H9 (cell line): ENCODE measurements around the gene TYSND1. TPM values are rescaled to one million over a fixed set of nuclear protein-coding genes. Genes with fewer than 3 reads are reported as not detected.

Experiments used
- DNase-seq: peaks from one replicate; pipeline ENCODE4 v3.0.0-alpha.2; 2017
- H2AFZ ChIP-seq: one replicate; pipeline ENCODE4 v1.6.1; 2013; ENCODE audit warnings: mild to moderate bottlenecking, low read length, control low read depth, moderate library complexity
- H2AK5ac ChIP-seq: 2 replicates; pipeline ENCODE4 v1.6.1; 2013; ENCODE audit warnings: low read length, control low read depth, mixed read lengths; ENCODE audit not compliant: insufficient read length
- H2BK120ac ChIP-seq: one replicate; pipeline ENCODE4 v1.6.1; 2013; ENCODE audit warnings: low read depth, mild to moderate bottlenecking, low read length, control low read depth, inconsistent platforms; ENCODE audit not compliant: poor library complexity, severe bottlenecking
- H2BK12ac ChIP-seq: 2 replicates; pipeline ENCODE4 v1.6.1; 2013; ENCODE audit warnings: low read length, control low read depth, mixed read lengths, low read depth; ENCODE audit not compliant: insufficient read length
- H2BK15ac ChIP-seq: 2 replicates; pipeline ENCODE4 v1.6.1; 2013; ENCODE audit warnings: low read depth, low read length, control low read depth
- H2BK20ac ChIP-seq: one replicate; pipeline ENCODE4 v1.6.1; 2013; ENCODE audit warnings: low read depth, mild to moderate bottlenecking, low read length, control low read depth, inconsistent platforms; ENCODE audit not compliant: poor library complexity, severe bottlenecking
- H2BK5ac ChIP-seq: 2 replicates; pipeline ENCODE4 v1.6.1; 2013; ENCODE audit warnings: low read length, control low read depth, mixed read lengths; ENCODE audit not compliant: insufficient read length
- H3K14ac ChIP-seq: 2 replicates; pipeline ENCODE4 v1.6.1; 2013; ENCODE audit warnings: low read length, control low read depth; ENCODE audit not compliant: insufficient read depth
- H3K18ac ChIP-seq: 2 replicates; pipeline ENCODE4 v1.6.1; 2013; ENCODE audit warnings: low read depth, mild to moderate bottlenecking, mixed read lengths, low read length, control low read depth; ENCODE audit not compliant: insufficient read length
- H3K23ac ChIP-seq: 2 replicates; pipeline ENCODE4 v1.6.1; 2013; ENCODE audit warnings: low read length, control low read depth, mixed read lengths, low read depth; ENCODE audit not compliant: insufficient read length
- H3K23me2 ChIP-seq: 2 replicates; pipeline ENCODE4 v1.6.1; 2013; ENCODE audit warnings: low read depth, mild to moderate bottlenecking, mixed read lengths, low read length, control low read depth; ENCODE audit not compliant: insufficient read length, poor library complexity, severe bottlenecking
- H3K27ac ChIP-seq: 2 replicates; pipeline ENCODE4 v1.5.1; 2013; ENCODE audit warnings: low read length, control low read depth, mixed read lengths, low read depth; ENCODE audit not compliant: insufficient read length
- H3K27me3 ChIP-seq: 2 replicates; pipeline ENCODE4 v1.6.1; 2013; ENCODE audit warnings: low read length, control low read depth, inconsistent platforms; ENCODE audit not compliant: insufficient read depth
- H3K4ac ChIP-seq: 2 replicates; pipeline ENCODE4 v1.6.1; 2013; ENCODE audit warnings: low read depth, mild to moderate bottlenecking, control low read depth, inconsistent platforms, low read length, moderate library complexity
- H3K4me1 ChIP-seq: 2 replicates; pipeline ENCODE4 v1.6.1; 2013; ENCODE audit warnings: low read length, control low read depth, inconsistent platforms; ENCODE audit not compliant: insufficient read depth
- H3K4me2 ChIP-seq: 2 replicates; pipeline ENCODE4 v1.6.1; 2013; ENCODE audit warnings: low read length, control low read depth, mixed read lengths; ENCODE audit not compliant: insufficient read length, insufficient read depth
- H3K56ac ChIP-seq: 2 replicates; pipeline ENCODE4 v1.6.1; 2013; ENCODE audit warnings: low read depth, mild to moderate bottlenecking, mixed read lengths, low read length, control low read depth; ENCODE audit not compliant: insufficient read length
- H3K79me1 ChIP-seq: 2 replicates; pipeline ENCODE4 v1.6.1; 2013; ENCODE audit warnings: low read depth, mild to moderate bottlenecking, moderate library complexity, low read length, control low read depth, inconsistent platforms; ENCODE audit not compliant: insufficient read depth, poor library complexity, severe bottlenecking
- H3K79me2 ChIP-seq: 2 replicates; pipeline ENCODE4 v1.6.1; 2013; ENCODE audit warnings: low read length, control low read depth, inconsistent platforms; ENCODE audit not compliant: insufficient read depth
- H3K9ac ChIP-seq: 2 replicates; pipeline ENCODE4 v1.6.1; 2013; ENCODE audit warnings: low read length, control low read depth, mixed read lengths; ENCODE audit not compliant: insufficient read length; ENCODE audit errors: extremely low read depth
- H3K9me3 ChIP-seq: one replicate; pipeline ENCODE4 v1.6.1; 2013; ENCODE audit warnings: low read depth, low read length, inconsistent platforms; ENCODE audit not compliant: control insufficient read depth
- H3T11ph ChIP-seq: one replicate; pipeline ENCODE4 v1.6.1; 2013; ENCODE audit warnings: mild to moderate bottlenecking, low read length, control low read depth, inconsistent platforms
- H4K20me1 ChIP-seq: one replicate; pipeline ENCODE4 v1.6.1; 2013; ENCODE audit not compliant: control insufficient read depth, insufficient read length, insufficient read depth
- H4K5ac ChIP-seq: 2 replicates; pipeline ENCODE4 v1.6.1; 2013; ENCODE audit warnings: low read depth, mild to moderate bottlenecking, mixed read lengths, low read length, control low read depth; ENCODE audit not compliant: insufficient read length
- H4K8ac ChIP-seq: replicated peaks from 2 replicates; pipeline ENCODE4 v1.6.1; 2013; ENCODE audit warnings: low read length, control low read depth, mixed read lengths, low read depth; ENCODE audit not compliant: insufficient read length
- H4K91ac ChIP-seq: 2 replicates; pipeline ENCODE4 v1.6.1; 2013; ENCODE audit warnings: low read depth, mild to moderate bottlenecking, moderate library complexity, mixed read lengths, low read length, control low read depth; ENCODE audit not compliant: insufficient read length
- H3K27ac Mint-ChIP-seq, 3 experiments: 2 replicates in 2 of 3; 3 replicates in 1 of 3; pipeline ENCODE4 v1.8.0; 2020 to 2021; ENCODE audit warnings: mixed read lengths in 3 of 3, mild to moderate bottlenecking in 1 of 3, moderate library complexity in 1 of 3
- H3K27me3 Mint-ChIP-seq: 2 replicates; pipeline ENCODE4 v1.8.0; 2021; ENCODE audit warnings: low read depth, mild to moderate bottlenecking, moderate library complexity, mixed read lengths
- H3K36me3 Mint-ChIP-seq, 3 experiments: 2 replicates in 2 of 3; 3 replicates in 1 of 3; pipeline ENCODE4 v1.8.0; 2020 to 2021; ENCODE audit warnings: low read depth in 3 of 3, mixed read lengths in 3 of 3; ENCODE audit not compliant: insufficient read depth in 1 of 3
- H3K4me1 Mint-ChIP-seq, 2 experiments: 2 replicates each; pipeline ENCODE4 v1.8.0; 2020; ENCODE audit warnings: mixed read lengths in 2 of 2
- H3K4me3 Mint-ChIP-seq, 2 experiments: 2 replicates in 1 of 2; 3 replicates in 1 of 2; pipeline ENCODE4 v1.8.0; 2020 to 2021; ENCODE audit warnings: mild to moderate bottlenecking in 2 of 2, mixed read lengths in 2 of 2, moderate library complexity in 1 of 2
- H3K9me3 Mint-ChIP-seq, 2 experiments: 2 replicates in 1 of 2; 3 replicates in 1 of 2; pipeline ENCODE4 v1.8.0; 2020; ENCODE audit warnings: mild to moderate bottlenecking in 2 of 2, mixed read lengths in 2 of 2, moderate library complexity in 1 of 2
- WGBS: extraction: QIAGEN DNeasy Blood & Tissue Kit; methylation state at CpG from one replicate; pipeline ENCODE4 v1.1.7; 2013; ENCODE audit warnings: missing lambda C conversion rate, low lambda C conversion rate, mixed read lengths; ENCODE audit not compliant: insufficient read length; ENCODE audit errors: extremely low coverage; 5-methylcytosine and 5-hydroxymethylcytosine counted together
- total RNA-seq: library from RNA; stranded (reverse); gene quantifications from 2 replicates; pipeline ENCODE4 v1.2.1, GENCODE V29; 2021
- TF ChIP-seq, protein P1 (sequence below): fragments of 200-600 bp; sonication (generic); conservative IDR thresholded peaks from 3 replicates; pipeline ENCODE4 v1.8.0; 2021; ENCODE audit warnings: antibody characterized with exemption, mild to moderate bottlenecking

TYSND1 gene
- total RNA-seq, 1 experiment from 2014 or later: 12.8 TPM

DNA sequence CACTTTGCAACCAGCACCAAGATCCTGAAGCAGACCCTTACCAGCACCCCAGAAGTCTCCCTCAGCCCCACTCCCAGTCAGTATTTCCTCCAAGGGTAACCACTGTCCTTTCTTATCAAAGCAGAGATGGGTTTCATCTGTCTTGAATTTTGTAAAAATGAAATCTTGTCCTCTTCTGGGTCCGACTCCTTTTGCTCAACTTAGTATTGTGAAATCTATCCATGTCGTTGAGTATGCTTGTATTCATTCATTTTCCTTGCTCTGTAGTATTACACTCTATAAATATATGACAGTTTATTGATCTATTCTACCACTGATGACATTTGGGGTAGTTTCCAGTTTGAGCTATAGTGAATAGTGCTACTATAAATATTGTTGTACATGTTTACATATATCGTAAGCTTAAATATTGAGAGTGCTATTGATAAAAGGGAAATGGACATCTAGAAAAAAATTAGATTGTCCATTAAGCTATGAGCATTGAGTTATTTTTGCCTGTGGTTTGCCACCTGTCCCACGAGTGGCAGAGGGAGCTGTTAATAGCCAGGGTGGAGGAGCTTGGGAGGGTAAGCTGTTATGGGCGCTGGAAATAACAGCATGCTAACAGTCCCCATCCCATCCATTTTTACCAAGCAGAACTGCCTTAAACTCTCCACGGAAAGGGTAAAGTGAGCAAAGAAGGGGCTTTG is 50.3 kb downstream of the TYSND1 start:
- Mint-ChIP-seq H3K9me3 (no peaks in the 10 kb centered on the region), H3K36me3 (peaks cover 0 to 41% (median 10%) of the 10 kb centered on the region in 3 experiments; a peak in 4 of 7 replicates), H3K27ac (no peak overlapping the region; a peak in 1 of 7 replicates), H3K4me3 (no peak overlapping the region), H3K4me1 (peaks cover 3 to 6% of the 10 kb centered on the region in 2 experiments; a peak in 2 of 4 replicates), H3K27me3 (no peaks in the 10 kb centered on the region)
- no peak for DNase-seq
- Histone ChIP-seq H3K14ac (no peak overlapping the region), H3K79me1 (no peaks in the 10 kb centered on the region), H3K56ac (no peak overlapping the region), H3K4ac (no peak overlapping the region), H4K20me1 (no peaks in the 10 kb centered on the region), H2BK15ac (no peak overlapping the region), H3K9ac (no peak overlapping the region), H2BK12ac (no peak overlapping the region), H2BK120ac (no peak overlapping the region), H3K4me1 (0 out of 2 replicates have a peak, but pooled peaks cover 3% of the 10 kb centered on the region), H4K8ac (no peak overlapping the region), H2AFZ (no peak overlapping the region), H3K79me2 (no peaks in the 10 kb centered on the region), H3K18ac (no peak overlapping the region), H4K5ac (no peak overlapping the region), H2BK5ac (no peak overlapping the region), H3K27me3 (no peaks in the 10 kb centered on the region), H2AK5ac (no peak overlapping the region), H3K23ac (no peak overlapping the region), H3K9me3 (no peaks in the 10 kb centered on the region), H3K23me2 (no peaks in the 10 kb centered on the region), H3T11ph (no peak overlapping the region), H3K4me2 (no peak overlapping the region), H2BK20ac (no peak overlapping the region), H4K91ac (no peak overlapping the region), H3K27ac (no peak overlapping the region)
- TF ChIP-seq, protein P1, sequence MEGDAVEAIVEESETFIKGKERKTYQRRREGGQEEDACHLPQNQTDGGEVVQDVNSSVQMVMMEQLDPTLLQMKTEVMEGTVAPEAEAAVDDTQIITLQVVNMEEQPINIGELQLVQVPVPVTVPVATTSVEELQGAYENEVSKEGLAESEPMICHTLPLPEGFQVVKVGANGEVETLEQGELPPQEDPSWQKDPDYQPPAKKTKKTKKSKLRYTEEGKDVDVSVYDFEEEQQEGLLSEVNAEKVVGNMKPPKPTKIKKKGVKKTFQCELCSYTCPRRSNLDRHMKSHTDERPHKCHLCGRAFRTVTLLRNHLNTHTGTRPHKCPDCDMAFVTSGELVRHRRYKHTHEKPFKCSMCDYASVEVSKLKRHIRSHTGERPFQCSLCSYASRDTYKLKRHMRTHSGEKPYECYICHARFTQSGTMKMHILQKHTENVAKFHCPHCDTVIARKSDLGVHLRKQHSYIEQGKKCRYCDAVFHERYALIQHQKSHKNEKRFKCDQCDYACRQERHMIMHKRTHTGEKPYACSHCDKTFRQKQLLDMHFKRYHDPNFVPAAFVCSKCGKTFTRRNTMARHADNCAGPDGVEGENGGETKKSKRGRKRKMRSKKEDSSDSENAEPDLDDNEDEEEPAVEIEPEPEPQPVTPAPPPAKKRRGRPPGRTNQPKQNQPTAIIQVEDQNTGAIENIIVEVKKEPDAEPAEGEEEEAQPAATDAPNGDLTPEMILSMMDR: no peak
- WGBS: no CpG with 5 or more reads among the region's 6 CpGs
